K562 (cell line): ENCODE results near the gene APPL2. TPM values are rescaled to one million over a fixed set of nuclear protein-coding genes. Genes with fewer than 3 reads are reported as not detected.

Experiments used
- ATAC-seq: fragments of 200-7000 bp; cut with Tn5 transposase; 3 replicates; pipeline ENCODE4 v1.9.1; 2020; ENCODE audit warnings: moderate library complexity
- BruUV-seq: library from RNA; stranded (reverse); fragments of 400-500 nt; replicated peaks from 2 replicates; lab custom pipeline; 2021; lab: Mats Ljungman, UMichigan
- CTCF ChIA-PET: fragments of 300-600 bp; formaldehyde crosslinking; extraction: SDS; loops from one replicate; lab custom pipeline; 2021; ENCODE audit warnings: low intra/inter-chr PET ratio; lab: Yijun Ruan, JAX
- POLR2A ChIA-PET: fragments of 300-600, 350-650 bp; sonication (Branson Sonifier 250); formaldehyde crosslinking; extraction: SDS; loops from one replicate; lab custom pipeline; 2021; ENCODE audit warnings: antibody characterized with exemption, inconsistent platforms; lab: Yijun Ruan, JAX
- DNase-seq, 4 experiments: peaks; one replicate each; pipeline versions ENCODE4 v3.0.0 to v3.0.0-alpha.2; 2011 to 2018; ENCODE audit warnings: low spot score in 3 of 4, mixed read lengths in 3 of 4; ENCODE audit errors: extremely low read depth in 1 of 4
- FAIRE-seq: peaks from 2 replicates; lab custom pipeline; 2011; peaks lifted over from hg19 to GRCh38; lab: Jason Lieb, UNC
- H2AFZ ChIP-seq: 2 replicates; pipeline ENCODE4 v1.6.0; 2011; ENCODE audit warnings: low read depth, low read length, control low read depth, inconsistent platforms
- H3K27ac ChIP-seq: fragments of 200-600 bp; 3 replicates; pipeline ENCODE4 v1.8.0; 2011; ENCODE audit warnings: low read depth, mild to moderate bottlenecking, control low read depth, inconsistent platforms, low read length, moderate library complexity, mixed read lengths; ENCODE audit errors: extremely low read depth
- H3K27me3 ChIP-seq, 2 experiments: fragments of 300-600 bp in 1 of 2; 2 replicates in 1 of 2; 3 replicates in 1 of 2; pipeline versions ENCODE4 v1.6.0 to v1.8.0; 2011; ENCODE audit warnings: inconsistent platforms in 2 of 2, low read length in 2 of 2, mild to moderate bottlenecking in 1 of 2, mixed read lengths in 1 of 2, moderate library complexity in 1 of 2; ENCODE audit not compliant: control insufficient read depth in 2 of 2, insufficient read depth in 2 of 2
- H3K36me3 ChIP-seq: fragments of 300-600 bp; 3 replicates; pipeline ENCODE4 v1.8.0; 2011; ENCODE audit warnings: mild to moderate bottlenecking, low read length, inconsistent platforms; ENCODE audit not compliant: control insufficient read depth, insufficient read depth
- H3K4me1 ChIP-seq, 2 experiments: fragments of 200-600 bp in 1 of 2; replicated peaks in 1 of 2; 2 replicates in 1 of 2; 3 replicates in 1 of 2; pipeline versions ENCODE4 v1.5.1 to v1.8.0; 2011; ENCODE audit warnings: inconsistent platforms in 2 of 2, low read length in 2 of 2, mild to moderate bottlenecking in 1 of 2, mixed read lengths in 1 of 2, moderate library complexity in 1 of 2; ENCODE audit not compliant: control insufficient read depth in 2 of 2, insufficient read depth in 2 of 2
- H3K4me2 ChIP-seq: 2 replicates; pipeline ENCODE4 v1.6.1; 2011; ENCODE audit warnings: low read length, control low read depth, inconsistent platforms, mixed read lengths; ENCODE audit not compliant: insufficient read depth
- H3K4me3 ChIP-seq: fragments of 200-600 bp; sonication (generic), shearing (Covaris generic); 2 replicates; pipeline ENCODE4 v1.5.1; 2016; ENCODE audit warnings: control low read depth, inconsistent platforms
- H3K79me2 ChIP-seq: fragments of 200-600 bp; 3 replicates; pipeline ENCODE4 v1.8.0; 2011; ENCODE audit warnings: low read length, inconsistent platforms; ENCODE audit not compliant: control insufficient read depth, insufficient read depth
- H3K9ac ChIP-seq, 2 experiments: 2 replicates each; pipeline versions ENCODE4 v1.6.0 to v1.6.1; 2011; ENCODE audit warnings: low read depth in 2 of 2, low read length in 2 of 2, control low read depth in 1 of 2, inconsistent platforms in 1 of 2, mild to moderate bottlenecking in 1 of 2, mixed read lengths in 1 of 2; ENCODE audit not compliant: insufficient read depth in 1 of 2
- H3K9me1 ChIP-seq: one replicate; pipeline ENCODE4 v1.6.0; 2011; ENCODE audit warnings: inconsistent platforms, mild to moderate bottlenecking, low read length, moderate library complexity; ENCODE audit not compliant: control insufficient read depth, insufficient read depth
- H3K9me3 ChIP-seq: replicated peaks from 2 replicates; pipeline ENCODE4 v1.5.1; 2011; ENCODE audit warnings: low read depth, low read length, inconsistent platforms; ENCODE audit not compliant: control insufficient read depth, insufficient read depth
- H4K20me1 ChIP-seq: replicated peaks from 2 replicates; pipeline ENCODE4 v1.6.1; 2011; ENCODE audit warnings: low read length, inconsistent platforms, mixed read lengths; ENCODE audit not compliant: control insufficient read depth, insufficient read depth
- CEBPB ChIP-seq: fragments of 450-650 bp; IDR thresholded peaks from 2 replicates; pipeline ENCODE4 v1.6.1; 2016; ENCODE audit warnings: missing genetic modification characterization, missing compliant biosample characterization
- GABPB1 ChIP-seq: sonication (generic); formaldehyde crosslinking; IDR thresholded peaks from 2 replicates; pipeline ENCODE4 v1.8.0; 2022; ENCODE audit warnings: mild to moderate bottlenecking, missing genetic modification reagents
- HCFC1 ChIP-seq: IDR thresholded peaks from 2 replicates; pipeline ENCODE4 v1.6.1; 2012; ENCODE audit warnings: low read depth, low read length, improper control_type of control experiment
- HNRNPUL1 ChIP-seq: fragments of 200-400 bp; formaldehyde crosslinking; IDR thresholded peaks from 2 replicates; pipeline ENCODE4 v1.6.1; 2017; ENCODE audit warnings: low read length
- KAT8 ChIP-seq: fragments of 450-650 bp; IDR thresholded peaks from 2 replicates; pipeline ENCODE4 v1.6.1; 2016; ENCODE audit warnings: low read depth, mild to moderate bottlenecking
- MCM7 ChIP-seq, 2 experiments: fragments of 450-650 bp; IDR thresholded peaks; 2 replicates each; pipeline ENCODE4 v1.6.1; 2016 to 2018
- MED1 ChIP-seq: sonication (generic); formaldehyde crosslinking; IDR thresholded peaks from 2 replicates; pipeline ENCODE4 v1.8.1; 2023; ENCODE audit warnings: missing genetic modification reagents, borderline replicate concordance
- PHF8 ChIP-seq: fragments of 200-600 bp; sonication (generic); IDR thresholded peaks from 2 replicates; pipeline ENCODE4 v1.6.1; 2012; ENCODE audit warnings: mixed run types, mild to moderate bottlenecking, inconsistent platforms, low read length, moderate library complexity, borderline replicate concordance
- SREBF2 ChIP-seq: sonication (generic); formaldehyde crosslinking; IDR thresholded peaks from 2 replicates; pipeline ENCODE4 v1.4.0; 2020; ENCODE audit warnings: mild to moderate bottlenecking, missing genetic modification reagents
- TBP ChIP-seq: optimal IDR thresholded peaks from 2 replicates; pipeline ENCODE3; 2011; ENCODE audit warnings: low read depth, low read length, improper control_type of control experiment
- TEAD1 ChIP-seq, 2 experiments: fragments of 450-650 bp in 1 of 2; sonication (generic) in 1 of 2; formaldehyde crosslinking; IDR thresholded peaks; 2 replicates each; pipeline versions ENCODE4 v1.4.0 to v1.8.0; 2020 to 2022; ENCODE audit warnings: mild to moderate bottlenecking in 2 of 2, missing genetic modification reagents in 1 of 2
- ZKSCAN8 ChIP-seq: fragments of 200-800 bp; sonication (Bioruptor generic); IDR thresholded peaks from 2 replicates; pipeline ENCODE4 v1.6.1; 2016; ENCODE audit warnings: missing genetic modification characterization, missing compliant biosample characterization
- ZNF124 ChIP-seq: sonication (generic); formaldehyde crosslinking; IDR thresholded peaks from 2 replicates; pipeline ENCODE4 v1.8.1; 2022; ENCODE audit warnings: missing genetic modification reagents
- ZNF274 ChIP-seq: IDR thresholded peaks from 2 replicates; pipeline ENCODE4 v1.6.1; 2011; ENCODE audit warnings: low read depth, mild to moderate bottlenecking, low read length, moderate library complexity, borderline replicate concordance
- WGBS: fragments of 100-300 bp; shearing (Covaris generic); methylation state at CpG from one replicate; pipeline ENCODE4 v1.1.6; 2016; ENCODE audit warnings: low coverage, mixed read lengths; ENCODE audit not compliant: insufficient coverage; ENCODE audit errors: missing lambda C conversion rate; 5-methylcytosine and 5-hydroxymethylcytosine counted together
- in situ Hi-C: fragments of 300-500 bp; cut with MboI; formaldehyde crosslinking; loops from 4 replicates; pipeline ENCODE4 v1.15.0; 2018; ENCODE audit warnings: inconsistent platforms, mixed read lengths
- intact Hi-C: fragments of 100-400 bp; cut with micrococcal nuclease; formaldehyde crosslinking; loops from 2 replicates; pipeline ENCODE4 v1.14.2; 2022
- polyA plus RNA-seq, 8 experiments: library from polyadenylated mRNA; depleted of rRNA in 4 of 8; stranded (reverse) in 5 of 8; unstranded in 3 of 8; fragments of >200 nt; fragmentation: Nextera tagmentation in 2 of 8; fragmentation: Illumina TruSeq in 1 of 8; extraction: Ambion mirVana in 2 of 8; extraction: Trizol in 1 of 8; gene quantifications; 2 replicates each; pipeline versions ENCODE4 v1.2.1 to v1.2.3, GENCODE V29; 2011 to 2014; ENCODE audit warnings: inconsistent platforms in 1 of 8, missing spikeins in 1 of 8
- total RNA-seq, 7 experiments: library from RNA; depleted of rRNA in 6 of 7; stranded (reverse); fragments of >200 nt in 6 of 7; fragmentation: Illumina TruSeq in 2 of 7; extraction: Trizol in 2 of 7; gene quantifications; 2 replicates each; pipeline versions ENCODE4 v1.2.1 to v1.2.3, GENCODE V29; 2011 to 2021; ENCODE audit warnings: low replicate concordance in 1 of 7
- TF ChIP-seq, protein P1 (sequence below): fragments of 250-450 bp; sonication (Bioruptor Pico); IDR thresholded peaks from 2 replicates; pipeline ENCODE4 v1.5.0; 2021; ENCODE audit warnings: mild to moderate bottlenecking, borderline replicate concordance

Gene APPL2
- total and polyA plus RNA-seq, 9 of the 15 experiments (the other 6 are each of a cell fraction or from before 2014, with no cell fraction given) = 2.1 to 14.4 (median 8.2) TPM

- TF ChIP-seq PHF8 = no peak
- no peak for TF ChIP-seq TBP
- TF ChIP-seq ZKSCAN8 = no peak
- TF ChIP-seq HCFC1 = no peak
- TF ChIP-seq ZNF124 (CRISPR knock-in tag) = no peak
- TF ChIP-seq KAT8 = no peak
- TF ChIP-seq, protein P1, sequence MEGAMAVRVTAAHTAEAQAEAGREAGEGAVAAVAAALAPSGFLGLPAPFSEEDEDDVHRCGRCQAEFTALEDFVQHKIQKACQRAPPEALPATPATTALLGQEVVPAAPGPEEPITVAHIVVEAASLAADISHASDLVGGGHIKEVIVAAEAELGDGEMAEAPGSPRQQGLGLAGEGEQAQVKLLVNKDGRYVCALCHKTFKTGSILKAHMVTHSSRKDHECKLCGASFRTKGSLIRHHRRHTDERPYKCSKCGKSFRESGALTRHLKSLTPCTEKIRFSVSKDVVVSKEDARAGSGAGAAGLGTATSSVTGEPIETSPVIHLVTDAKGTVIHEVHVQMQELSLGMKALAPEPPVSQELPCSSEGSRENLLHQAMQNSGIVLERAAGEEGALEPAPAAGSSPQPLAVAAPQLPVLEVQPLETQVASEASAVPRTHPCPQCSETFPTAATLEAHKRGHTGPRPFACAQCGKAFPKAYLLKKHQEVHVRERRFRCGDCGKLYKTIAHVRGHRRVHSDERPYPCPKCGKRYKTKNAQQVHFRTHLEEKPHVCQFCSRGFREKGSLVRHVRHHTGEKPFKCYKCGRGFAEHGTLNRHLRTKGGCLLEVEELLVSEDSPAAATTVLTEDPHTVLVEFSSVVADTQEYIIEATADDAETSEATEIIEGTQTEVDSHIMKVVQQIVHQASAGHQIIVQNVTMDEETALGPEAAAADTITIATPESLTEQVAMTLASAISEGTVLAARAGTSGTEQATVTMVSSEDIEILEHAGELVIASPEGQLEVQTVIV (CRISPR knock-in tag) = no peak
- no peak for TF ChIP-seq GABPB1 (CRISPR knock-in tag)
Measured at GRCh38 chr12:105214670-105215375, 21.2 kb downstream of the APPL2 start (continued).

GRCh38 chr12:105214148-105214547 lies 21.8 kb downstream of the APPL2 start:
- no peak overlapping the region for H3K27ac ChIP-seq
- H3K9ac ChIP-seq = no peak overlapping the region
- H3K4me3 ChIP-seq = no peak overlapping the region
- DNase-seq (no peak), ATAC-seq (no peak), FAIRE-seq (no peak)
- ChIA-PET POLR2A (interaction anchor here (1.0 kb wide), 1 partner anchor 39 kb away, joined by 3 read pairs; no protein-coding TSS in a partner anchor), CTCF (no interaction called here)
- 71% methylated on average over 6 of the region's 6 CpGs for WGBS
- H3K27me3 ChIP-seq = no peaks in the 10 kb centered on the region
- no peak overlapping the region for H3K4me2 ChIP-seq
- H2AFZ ChIP-seq = no peak overlapping the region
- H4K20me1 ChIP-seq = no peaks in the 10 kb centered on the region
- no peaks in the 10 kb centered on the region for H3K79me2 ChIP-seq
- no peaks in the 10 kb centered on the region for H3K9me3 ChIP-seq
- intact Hi-C loops = no loop called here
- peaks cover 3% of the 10 kb centered on the region; the same call in 1 of the 3 replicates for H3K36me3 ChIP-seq
- H3K4me1 ChIP-seq = no peaks in the 10 kb centered on the region
- H3K9me1 ChIP-seq = no peaks in the 10 kb centered on the region
- no peak for TF ChIP-seq SREBF2
- no peak for TF ChIP-seq MCM7 (IDR thresholded peaks at IDR 0.05)
- TF ChIP-seq MED1 (CRISPR knock-in tag) = no peak
- no peak for TF ChIP-seq TEAD1 (CRISPR knock-in tag; IDR thresholded peaks at IDR 0.05)
- no peak for TF ChIP-seq ZNF274
- TF ChIP-seq CEBPB (tag) = no peak
- no peak for TF ChIP-seq HNRNPUL1
- in situ Hi-C loops = no loop called here
- no TSS peak for BruUV-seq
